ENCODE measurements around the gene OPHN1.

The OPHN1 gene

DNA sequence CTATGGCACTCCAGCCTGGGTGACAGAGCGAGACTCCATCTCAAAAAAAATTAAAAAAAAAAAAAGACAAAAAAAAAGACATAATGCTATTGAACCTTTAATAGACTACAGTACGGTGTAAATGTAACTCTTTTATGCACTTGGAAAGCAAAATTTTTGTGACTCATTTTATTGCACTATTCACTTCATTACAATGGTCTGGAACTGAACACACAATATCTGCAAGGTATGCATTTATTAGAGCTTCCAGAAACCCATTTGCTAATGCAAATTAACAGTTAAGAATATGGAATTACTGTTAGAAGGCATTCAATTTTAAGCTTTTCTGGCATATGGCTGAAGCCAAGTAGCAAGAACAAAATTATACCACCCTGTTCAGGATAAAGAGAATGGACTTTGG is 176.3 kb downstream of the OPHN1 start:
- no peak for TF ChIP-seq ZFX (IDR thresholded peaks at IDR 0.05)
- no peak overlapping the region for H3K27ac ChIP-seq

DNA sequence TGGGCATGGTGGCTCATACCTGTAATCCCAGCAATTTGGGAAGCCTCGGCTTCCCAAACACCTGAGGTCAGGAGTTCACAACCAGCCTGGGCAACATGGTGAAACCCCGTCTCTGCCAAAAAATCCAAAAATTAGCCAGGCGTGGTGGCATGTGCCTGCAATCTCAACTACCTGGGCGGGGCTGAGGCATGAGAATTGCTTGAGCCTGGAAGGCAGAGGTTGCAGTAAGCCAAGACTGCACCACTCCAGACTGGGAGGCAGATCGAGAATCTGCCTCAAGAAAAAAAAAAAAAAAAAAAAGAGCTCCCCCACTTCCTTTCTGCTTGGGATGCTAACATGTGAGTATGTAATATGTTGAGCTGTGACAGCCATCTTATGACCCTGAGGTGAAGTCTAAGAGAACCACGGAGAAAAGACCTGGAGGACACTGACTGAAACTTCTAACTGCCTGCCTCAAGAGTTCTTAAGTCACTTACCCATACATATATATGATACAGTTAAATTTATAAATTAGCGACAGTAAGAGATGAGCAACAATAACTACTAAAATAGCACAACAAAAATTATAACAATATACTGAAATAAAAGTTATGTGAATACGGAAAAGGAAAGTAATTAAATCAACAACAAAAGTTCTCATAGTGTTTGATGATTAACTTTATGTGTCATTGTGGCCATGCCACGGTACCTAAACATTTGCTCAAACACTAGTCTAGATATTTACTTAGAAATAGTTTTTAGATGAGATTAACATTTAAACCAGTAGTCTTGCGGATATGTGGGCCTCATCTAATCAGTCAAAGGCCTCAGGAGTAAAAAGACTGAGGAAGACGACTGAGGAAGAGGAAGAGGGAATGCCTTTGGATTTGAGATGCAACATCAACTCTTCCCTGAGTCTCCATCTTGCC is 178.3 kb downstream of the OPHN1 start:
- TF ChIP-seq ZFX (IDR thresholded peaks at IDR 0.05): no peak
- TF ChIP-seq CTCF (conservative IDR thresholded peaks at IDR 0.05): no peak
- H3K27ac ChIP-seq: no peak overlapping the region

DNA sequence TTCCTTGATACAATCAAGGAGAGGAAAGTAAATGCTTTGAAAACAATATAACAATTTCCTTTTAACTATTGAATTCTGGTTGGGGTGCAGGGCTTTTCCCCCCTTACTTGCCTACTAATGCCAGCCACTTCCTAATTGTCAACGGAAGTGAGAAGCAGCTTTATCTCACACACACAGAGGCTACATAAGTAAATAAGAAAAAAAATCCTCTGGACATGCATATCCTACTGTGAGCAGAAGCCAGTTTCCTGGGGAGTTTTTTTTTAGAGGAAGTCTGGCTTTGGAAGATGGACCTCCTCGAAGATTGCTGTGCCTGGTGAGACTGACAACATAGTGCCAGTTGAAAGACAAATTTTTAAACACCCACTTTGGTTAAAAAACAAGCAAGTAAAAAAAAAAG is 180.6 kb downstream of the OPHN1 start:
- TF ChIP-seq ZFX (IDR thresholded peaks at IDR 0.05) (no peak), CTCF (conservative IDR thresholded peaks at IDR 0.05) (no peak)
- no peak overlapping the region for H3K27ac ChIP-seq

DNA sequence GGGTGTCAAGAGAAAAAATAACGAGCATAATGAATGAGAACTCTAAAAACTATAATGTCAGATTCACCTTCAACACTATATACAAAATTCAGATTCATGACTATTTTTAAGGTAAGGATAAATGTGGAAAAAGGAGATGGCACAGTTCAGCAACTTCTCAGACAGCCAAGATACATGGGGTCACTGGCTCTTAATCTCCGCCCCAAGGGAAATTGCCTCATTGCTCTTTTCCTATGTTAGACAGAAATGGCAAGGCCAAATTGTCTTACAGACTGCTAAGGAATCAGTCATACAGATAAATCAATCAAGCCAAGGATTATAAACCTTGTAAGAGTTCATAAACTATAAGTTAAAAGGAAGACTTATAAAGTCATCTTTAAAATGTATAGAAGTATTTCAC is 183.4 kb downstream of the OPHN1 start:
- TF ChIP-seq ZFX (IDR thresholded peaks at IDR 0.05) (no peak), CTCF (conservative IDR thresholded peaks at IDR 0.05) (no peak)
- no peak overlapping the region for H3K27ac ChIP-seq

- no peak overlapping the region for H3K27ac ChIP-seq
- TF ChIP-seq ZFX (IDR thresholded peaks at IDR 0.05) (no peak), CTCF (conservative IDR thresholded peaks at IDR 0.05) (no peak)
These were observed 183.9 kb downstream of the OPHN1 start for GRCh38 chrX:68249401-68249831.

DNA sequence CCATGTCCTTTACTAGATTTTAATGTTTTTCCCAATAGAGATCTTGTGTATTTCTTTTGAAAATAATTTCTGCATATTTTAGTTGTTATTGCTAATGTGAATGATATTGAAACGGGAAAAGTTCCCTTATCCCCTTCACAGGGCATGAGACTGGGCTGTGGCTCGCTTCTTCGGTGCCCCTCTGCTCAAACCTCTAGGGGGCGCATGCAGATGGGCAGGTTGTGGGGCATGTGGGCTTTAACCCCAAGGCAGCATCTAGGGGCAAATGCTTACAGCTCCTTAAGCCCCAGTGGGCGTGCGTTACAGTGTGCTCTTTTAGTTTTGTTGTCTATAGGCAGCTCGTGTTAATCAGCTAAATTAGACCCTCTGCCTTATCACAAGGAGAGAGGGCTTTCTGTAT is 194.7 kb downstream of the OPHN1 start:
- H3K27ac ChIP-seq: no peak overlapping the region
- TF ChIP-seq CTCF (conservative IDR thresholded peaks at IDR 0.05): peak; percentile 62
- TF ChIP-seq ZFX (IDR thresholded peaks at IDR 0.05): no peak

DNA sequence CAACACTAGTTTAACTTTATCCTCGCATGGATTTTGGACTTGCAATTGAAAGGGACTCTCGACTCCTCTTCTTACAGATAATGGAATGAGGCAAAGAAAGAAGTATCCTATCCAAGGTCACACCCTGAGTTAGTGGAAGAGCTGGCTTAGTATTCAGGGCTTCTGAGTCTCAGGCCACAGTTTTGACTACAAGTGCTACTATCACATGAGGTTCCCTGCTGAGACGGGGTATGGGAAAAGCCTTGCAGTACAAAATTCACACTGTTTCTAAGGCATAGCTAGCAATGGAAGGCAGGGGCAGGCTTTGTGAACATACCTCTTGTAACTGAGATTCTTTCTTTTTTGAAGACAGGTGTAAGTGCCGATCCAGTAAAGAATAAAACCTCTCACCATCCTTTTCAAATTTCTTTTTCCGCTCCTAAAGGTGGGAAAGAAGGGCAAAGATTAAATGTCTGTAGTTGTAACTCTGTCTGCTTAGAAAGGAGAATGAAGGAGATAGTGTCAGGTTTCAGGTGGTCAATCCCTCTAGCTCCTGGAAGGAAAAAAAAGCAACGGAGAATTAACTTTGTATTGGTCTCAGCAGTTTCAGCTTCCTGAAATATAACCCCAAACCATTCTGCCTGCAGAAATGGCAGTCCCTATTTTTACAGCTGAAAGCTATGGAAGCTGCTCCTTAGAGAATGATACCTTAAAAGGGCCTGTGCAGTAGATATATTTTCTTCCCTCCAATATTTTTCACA is 199.0 kb downstream of the OPHN1 start:
- no peak for TF ChIP-seq CTCF (conservative IDR thresholded peaks at IDR 0.05)
- no peak for TF ChIP-seq ZFX (IDR thresholded peaks at IDR 0.05)
- H3K27ac ChIP-seq: no peak overlapping the region

All from C4-2B (cell line).